Measurements from ENCODE around the gene CD2BP2. TPM values are rescaled to one million over a fixed set of nuclear protein-coding genes. Genes with fewer than 3 reads are reported as not detected.

The CD2BP2 gene
- polyA plus RNA-seq, 10 donors: 28.4 to 43.0 (median 33.1) TPM

DNA sequence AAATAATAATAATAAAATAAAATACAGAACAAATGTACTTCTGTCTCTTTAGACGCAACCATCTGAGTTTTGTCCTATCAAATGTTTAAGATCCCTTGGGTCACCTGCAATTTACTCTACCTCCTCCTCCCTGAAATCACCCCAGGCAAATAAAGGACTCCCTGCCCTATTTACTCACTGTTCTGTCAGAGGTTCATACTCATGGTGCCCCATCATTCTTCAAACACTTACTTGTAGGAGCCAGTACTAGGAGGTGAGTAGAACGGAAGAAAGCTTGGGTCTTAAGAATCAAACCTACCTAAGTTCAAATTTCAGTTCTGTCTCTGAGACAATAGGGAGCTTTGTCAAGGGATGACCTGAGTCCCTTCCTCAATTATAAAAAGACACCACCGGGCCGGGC, 11.4 kb upstream of the CD2BP2 start:
- DNase-seq: no peak

GRCh38 chr16:30365200-30365599, 10.1 kb upstream of the CD2BP2 start:
- no peak for DNase-seq

GRCh38 chr16:30361180-30361579, 6.1 kb upstream of the CD2BP2 start:
- DNase-seq: no peak

- no peak for DNase-seq
These were observed 4.7 kb upstream of the CD2BP2 start for GRCh38 chr16:30359871-30360170.

DNA sequence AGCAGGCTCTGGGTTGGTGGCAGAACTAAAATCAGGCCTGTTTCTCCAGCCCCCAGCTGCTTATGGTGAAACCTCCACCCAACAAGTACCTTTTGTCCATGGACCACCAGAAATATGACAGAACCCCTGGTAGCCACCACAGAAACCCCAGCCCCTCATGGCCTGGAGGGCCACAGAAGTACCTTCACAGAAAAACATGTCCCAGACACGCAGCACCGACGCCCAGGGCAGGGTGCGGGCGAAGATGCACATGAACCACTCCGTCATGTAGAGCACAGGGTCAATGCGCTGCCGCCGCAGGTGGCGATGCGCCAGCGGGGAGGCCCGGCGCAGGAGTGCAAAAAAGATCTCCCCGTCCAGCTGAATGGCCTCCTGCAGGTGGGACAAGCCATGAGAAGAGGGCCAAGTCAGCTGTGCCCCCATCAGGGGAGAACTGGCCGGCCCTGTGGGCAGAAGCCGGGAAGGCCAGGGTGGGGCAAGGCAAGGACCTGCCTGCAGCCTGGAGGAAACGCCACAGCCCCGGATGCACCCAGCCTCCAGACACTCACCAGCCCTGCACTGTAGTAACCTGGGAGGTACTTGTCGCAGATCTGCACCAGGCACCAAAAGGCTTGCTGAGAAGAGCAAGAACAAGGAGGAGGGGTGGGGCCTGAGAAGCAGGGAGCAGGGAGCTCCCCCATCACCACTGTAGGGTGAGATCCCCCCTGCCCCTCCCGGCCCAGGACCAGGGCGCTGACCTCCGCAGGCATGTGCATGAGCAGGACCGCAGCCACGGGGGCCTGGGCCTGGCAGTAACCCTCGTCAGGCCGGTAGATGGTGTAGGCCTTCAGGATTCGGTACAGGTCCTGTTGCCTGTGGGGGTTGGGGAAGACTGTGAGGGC, 4.1 kb upstream of the CD2BP2 start:
- no peak for DNase-seq

GRCh38 chr16:30358577-30358936, 3.4 kb upstream of the CD2BP2 start:
- DNase-seq: no peak

DNA sequence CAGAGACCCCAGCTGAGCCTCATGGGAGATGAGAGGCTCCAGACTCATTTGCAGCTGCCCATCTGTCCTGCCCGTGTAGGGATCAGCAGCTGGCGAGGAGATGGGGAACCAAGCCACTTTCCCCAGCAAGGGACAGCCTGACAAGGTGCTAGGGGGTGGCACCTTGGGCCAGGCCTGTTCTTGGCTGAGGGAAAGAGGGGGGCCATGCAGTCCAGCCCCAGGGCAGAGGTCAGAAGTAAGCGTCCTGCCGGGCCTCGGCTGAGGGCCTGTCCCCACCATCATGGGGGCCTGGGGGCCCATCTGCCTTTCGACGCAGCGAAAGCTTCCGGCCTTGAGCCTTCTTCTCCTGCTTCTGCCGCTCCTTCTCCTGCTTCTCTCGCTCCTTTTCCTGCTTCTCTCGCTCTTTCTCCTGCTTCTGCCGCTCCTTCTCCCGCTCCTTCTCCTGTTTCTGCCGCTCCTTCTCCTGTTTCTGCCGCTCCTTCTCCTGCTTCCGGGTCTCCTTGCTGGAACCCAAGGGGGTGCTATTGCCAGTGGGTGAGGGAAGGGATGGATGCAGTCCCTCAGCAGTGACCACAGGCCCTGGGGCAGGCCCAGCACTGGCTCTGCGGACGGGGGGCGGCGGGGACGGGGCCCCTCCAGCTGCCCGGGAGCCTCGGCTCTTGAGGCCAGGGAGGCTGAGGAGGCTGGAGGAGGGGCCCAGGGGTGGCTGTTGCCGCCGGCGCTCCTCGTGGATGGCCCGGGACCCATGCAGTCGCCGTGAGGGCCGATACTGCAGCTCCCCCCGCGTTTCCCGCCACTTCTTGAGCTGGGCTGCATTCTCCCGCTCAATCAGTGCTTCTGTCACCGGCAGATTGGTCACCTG, 2.8 kb upstream of the CD2BP2 start:
- no peak for DNase-seq

DNA sequence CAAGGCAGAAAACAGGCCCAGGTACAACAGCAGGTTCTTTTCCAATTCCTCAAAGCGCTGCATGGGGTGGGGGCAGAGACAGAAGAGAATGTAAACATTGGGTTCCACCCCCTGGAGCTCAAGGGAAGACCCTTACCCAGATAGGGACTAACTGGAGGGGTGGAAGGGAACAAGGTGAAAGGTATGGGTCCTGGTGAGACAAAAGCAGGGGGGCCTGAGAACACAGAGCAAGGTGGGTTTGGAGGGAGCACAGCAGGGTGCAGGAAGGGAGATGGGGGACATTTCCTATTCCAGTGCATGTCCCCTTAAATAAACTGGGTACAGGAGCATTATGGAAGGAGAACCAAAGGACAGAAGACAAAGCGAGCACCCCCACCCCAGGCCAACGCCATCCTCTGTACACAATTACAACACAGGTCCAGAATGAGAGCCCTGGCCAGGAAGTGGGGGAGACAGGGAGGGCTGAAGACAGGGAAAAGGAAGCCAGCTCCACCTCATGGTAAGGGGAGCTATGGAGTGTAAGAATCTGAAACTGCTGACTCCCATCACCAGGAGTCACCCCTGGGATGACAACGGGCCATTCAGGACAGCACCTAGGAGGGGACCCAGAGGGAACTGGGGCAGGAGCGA, 2.1 kb upstream of the CD2BP2 start:
- no peak for DNase-seq

DNA sequence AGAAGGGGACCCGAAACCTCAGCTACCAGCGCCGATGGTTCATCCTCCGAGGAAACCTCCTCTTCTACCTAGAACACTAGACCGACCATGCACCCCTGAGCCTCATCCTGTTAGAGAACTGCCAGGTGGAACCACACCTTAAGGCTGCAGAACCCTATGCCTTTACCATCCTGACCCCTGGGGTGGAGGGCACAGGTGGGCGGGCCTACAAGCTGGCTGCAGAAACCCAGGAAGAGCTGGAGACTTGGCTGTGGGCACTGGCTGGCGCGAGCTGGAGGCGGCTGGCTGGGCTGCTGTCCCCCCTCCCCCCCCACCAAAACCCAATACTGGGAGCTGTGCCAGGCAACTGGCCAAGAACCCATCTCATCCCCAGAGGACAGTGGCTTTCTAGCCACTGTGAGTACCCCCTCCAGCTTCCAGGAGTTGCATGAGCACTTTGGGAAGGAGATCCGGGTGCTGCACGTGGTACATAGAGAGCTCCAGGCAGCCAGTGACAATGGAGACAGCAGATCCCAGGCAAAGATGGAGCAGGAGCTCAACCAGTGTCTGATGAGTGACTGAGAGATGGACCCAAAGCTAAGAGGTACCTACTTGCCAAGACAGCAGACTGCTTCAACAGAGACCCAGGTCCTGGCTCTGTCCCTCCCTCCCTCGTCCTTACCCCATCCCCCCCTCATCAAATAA, 1.4 kb upstream of the CD2BP2 start:
- DNase-seq: no peak

DNA sequence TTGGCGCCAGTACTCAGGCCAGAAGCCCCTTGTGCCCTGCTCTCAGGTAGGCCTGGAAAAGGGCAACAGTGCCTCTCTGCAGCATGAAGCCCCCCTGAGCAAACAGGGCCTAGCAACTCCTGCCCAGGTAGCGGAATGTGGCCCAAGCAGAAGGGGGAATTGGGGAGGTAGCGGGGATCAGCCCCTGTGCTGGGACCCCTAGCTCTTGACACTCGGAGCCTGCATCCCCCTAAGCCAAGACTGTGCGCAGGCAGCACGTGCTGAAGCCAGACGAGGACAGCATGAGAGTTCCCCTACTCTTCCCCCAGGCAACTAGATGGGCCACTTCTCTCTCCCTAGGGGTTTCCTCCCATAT, 823 bp upstream of the CD2BP2 start:
- no peak for DNase-seq

- DNase-seq: no peak
These were observed 525 bp downstream of the CD2BP2 start for GRCh38 chr16:30354423-30355143.

- DNase-seq: no peak
These were observed 1.5 kb downstream of the CD2BP2 start for GRCh38 chr16:30353438-30354129.

DNA sequence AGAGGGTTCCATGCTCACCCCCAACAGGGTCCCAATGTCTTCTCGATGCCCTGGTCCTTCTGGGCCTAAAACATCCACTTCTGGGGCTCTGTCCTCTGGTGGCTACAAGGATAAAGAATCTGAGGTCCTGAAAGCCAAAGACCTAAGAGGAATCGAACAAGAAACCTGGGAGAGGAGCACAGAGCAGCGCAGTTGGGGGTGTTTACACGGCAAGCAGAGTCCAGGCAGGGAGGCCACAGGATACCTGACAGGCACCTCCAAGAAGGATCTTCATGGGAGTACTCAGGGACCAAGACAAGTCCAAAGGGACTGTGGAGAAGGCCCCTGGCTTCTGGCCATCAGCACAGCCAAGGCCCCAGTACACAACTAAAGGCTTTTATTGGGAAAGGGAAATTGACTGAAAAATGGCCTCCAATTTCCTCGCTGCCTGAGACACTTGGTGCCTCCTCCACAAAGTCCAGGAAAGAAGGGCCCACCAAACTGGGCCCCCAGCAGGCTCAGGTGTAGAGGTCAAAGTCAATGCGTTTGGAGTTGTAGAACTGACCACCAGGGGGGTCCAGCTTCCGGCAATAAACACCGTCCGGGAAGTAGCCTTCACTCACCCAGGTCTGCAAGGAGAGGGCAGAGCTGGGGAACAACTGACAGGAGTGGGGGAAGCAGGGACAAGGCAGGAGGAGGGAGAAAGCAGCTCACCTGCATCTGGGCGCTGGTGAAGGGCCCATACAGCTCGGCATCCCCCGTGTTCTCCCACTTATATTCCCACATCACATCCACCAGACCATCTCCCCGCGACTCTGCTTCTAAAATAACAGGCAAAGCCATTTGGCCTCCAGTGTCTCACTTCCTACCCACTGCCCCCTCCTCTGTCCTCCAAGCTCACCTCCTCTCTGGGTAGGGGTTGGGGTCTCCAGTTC, 2.4 kb downstream of the CD2BP2 start:
- DNase-seq: no peak

DNA sequence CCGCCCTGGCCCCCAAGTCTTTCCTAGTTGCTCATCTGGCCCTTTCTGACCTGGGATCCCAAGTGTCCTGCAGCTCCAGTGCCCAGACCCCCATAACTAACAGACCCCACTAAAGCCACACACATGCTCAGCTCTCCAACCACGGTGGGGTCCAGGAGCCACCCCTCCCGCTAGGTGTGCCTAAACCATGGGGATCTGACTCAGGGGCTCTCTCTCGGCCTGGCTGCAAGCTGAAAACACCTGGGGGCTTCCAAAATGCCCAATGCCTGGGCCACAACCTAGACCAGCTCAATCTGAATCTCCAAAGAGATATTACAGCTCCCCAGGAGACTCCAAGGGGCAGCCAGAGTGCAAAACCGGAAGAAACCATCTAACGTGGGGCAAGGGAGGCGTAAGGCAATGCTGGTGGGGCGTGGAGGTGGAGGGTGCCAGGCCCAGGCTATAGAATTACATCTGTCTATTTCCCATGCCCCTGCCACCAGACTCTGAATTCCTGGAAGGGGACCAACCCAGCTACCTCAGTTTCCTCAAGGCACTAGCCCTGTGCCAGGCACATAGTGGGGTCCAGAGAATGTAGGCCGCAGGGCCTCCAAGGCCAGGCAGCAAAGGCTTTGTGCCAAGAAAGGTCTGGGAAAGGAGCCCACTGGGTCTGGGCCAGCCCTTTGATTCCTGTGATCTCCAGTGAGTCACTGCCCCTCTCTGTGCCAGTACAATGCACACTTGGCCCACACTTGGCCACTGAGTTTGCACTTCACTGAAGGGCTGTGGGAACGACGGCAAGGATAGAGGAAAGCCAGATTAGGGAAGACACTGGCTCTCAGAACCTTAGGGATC, 3.3 kb downstream of the CD2BP2 start:
- no peak for DNase-seq

DNA sequence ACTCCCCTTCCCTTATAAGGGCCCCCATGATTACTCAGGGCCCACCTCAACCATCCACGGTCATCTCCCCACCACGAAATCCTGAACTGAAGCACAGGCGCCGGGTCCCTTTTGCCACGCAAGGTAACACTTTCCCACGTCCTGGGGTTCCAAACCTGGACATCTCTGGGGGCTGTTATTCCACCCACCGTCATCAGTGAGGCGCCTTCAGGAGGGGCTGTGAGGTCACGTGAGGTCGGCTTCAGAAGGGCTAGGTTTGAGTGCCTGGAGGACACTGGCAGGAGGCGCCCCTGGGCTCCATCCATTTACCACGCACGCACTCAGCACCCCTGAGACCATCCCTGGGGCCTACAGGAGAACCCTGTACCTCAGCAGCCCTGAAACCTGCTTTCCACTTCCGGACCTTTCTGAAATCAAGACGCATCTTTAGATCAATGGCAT, 4.1 kb downstream of the CD2BP2 start:
- DNase-seq: no peak

DNA sequence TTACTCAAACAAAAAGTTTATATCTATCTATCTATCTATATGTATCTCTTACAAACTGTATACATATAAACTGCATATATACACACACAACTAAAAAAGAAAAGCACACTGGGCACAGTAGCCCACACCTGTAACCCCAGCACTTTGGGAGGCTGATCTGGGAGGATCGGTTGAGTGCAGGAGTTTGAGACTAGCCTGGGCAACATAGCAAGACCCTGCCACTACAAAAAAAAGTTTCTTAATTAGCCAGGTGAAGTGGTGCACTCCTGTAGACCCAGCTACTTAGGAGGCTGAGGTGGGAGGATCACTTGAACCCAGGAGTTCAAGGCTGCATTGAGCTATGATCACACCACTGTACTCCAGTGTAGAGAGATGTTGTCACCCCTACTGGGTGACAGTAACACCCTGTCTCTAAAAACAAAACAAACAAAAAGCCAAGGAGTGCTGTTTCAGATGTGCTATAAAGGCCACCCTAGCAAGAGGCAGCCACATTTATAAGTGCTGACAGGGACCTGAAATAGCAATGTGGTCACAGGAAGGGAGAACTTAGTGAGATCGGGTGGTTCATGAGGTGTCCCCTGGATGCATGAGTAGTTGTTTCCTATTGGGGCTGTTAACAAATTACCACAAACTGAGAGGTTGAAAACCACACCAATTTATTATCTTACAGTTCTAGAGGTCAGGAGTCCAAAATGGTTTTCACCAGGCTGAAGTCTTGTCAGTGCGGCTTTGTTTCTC, 4.8 kb downstream of the CD2BP2 start:
- no peak for DNase-seq

DNA sequence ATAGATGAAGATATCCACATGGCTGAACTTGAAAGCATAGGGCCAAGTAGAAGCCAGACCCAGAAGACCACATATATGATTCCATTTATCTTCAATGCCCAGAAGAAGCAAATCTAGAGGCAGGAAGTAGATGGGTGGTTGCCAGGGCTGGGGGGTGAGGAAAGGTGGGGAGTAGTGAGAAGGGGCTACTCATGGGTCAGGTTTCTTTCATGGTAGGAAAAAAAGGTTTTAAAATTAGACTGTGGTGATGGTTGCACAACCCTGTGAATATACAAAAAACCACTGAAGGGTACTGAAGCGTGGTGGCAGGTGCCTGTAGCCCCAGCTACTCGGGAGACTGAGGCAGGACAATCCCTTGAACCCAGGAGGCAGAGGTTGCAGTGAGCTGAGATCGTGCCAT, 5.4 kb downstream of the CD2BP2 start:
- DNase-seq: no peak

GRCh38 chr16:30348929-30349328, 6.2 kb downstream of the CD2BP2 start:
- DNase-seq: no peak
